Frontal cortex (tissue), 4 donors: ENCODE measurements around the gene PARD3. TPM values are rescaled to one million over a fixed set of nuclear protein-coding genes. Genes with fewer than 3 reads are reported as not detected.
"Not testable (repeated sequence)": the region's sequence is repeated elsewhere in the genome, so short reads cannot be mapped to it uniquely, and the experiment has no call there.

ENCODE experiments used
- DNase-seq, 2 donors: peaks; one replicate each; pipeline ENCODE4 v3.0.0; 2012; ENCODE audit warnings: low spot score in 2 of 2
- FAIRE-seq: peaks from 2 replicates; lab custom pipeline; 2012; peaks lifted over from hg19 to GRCh38; lab: Jason Lieb, UNC
- total RNA-seq: library from RNA; depleted of rRNA; stranded (reverse); fragments of >200 nt; gene quantifications from one replicate; pipeline ENCODE4 v1.2.3, GENCODE V29; 2014
- donor health status: control.
- donor health status: control.
- donor health status: control.

PARD3 gene
- total RNA-seq, 1 donor from 2014 or later, result 27.7 TPM

GRCh38 chr10:34352599-34353204 is 462.4 kb downstream of the PARD3 start:
- not testable (repeated sequence) for FAIRE-seq, DNase-seq

DNA sequence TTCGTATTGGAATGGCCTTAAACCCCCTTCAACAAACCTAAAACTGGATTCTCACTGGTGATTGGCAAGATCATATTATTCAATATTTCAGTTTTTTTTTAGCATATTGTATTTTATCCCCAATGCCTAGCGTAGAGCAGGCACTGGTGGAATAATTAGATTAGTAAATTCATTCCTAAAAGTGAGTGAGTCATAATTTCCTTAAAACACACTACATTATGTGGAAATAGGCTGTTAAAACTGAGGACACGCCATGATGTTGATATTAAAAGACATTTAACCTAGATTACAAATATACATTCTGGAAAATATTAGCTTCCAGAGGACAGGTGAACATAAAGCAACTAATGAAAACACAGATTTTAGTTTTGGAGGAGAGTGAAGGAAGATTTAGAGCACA is 463.9 kb downstream of the PARD3 start:
- FAIRE-seq (no peak), DNase-seq (no peak)

DNA sequence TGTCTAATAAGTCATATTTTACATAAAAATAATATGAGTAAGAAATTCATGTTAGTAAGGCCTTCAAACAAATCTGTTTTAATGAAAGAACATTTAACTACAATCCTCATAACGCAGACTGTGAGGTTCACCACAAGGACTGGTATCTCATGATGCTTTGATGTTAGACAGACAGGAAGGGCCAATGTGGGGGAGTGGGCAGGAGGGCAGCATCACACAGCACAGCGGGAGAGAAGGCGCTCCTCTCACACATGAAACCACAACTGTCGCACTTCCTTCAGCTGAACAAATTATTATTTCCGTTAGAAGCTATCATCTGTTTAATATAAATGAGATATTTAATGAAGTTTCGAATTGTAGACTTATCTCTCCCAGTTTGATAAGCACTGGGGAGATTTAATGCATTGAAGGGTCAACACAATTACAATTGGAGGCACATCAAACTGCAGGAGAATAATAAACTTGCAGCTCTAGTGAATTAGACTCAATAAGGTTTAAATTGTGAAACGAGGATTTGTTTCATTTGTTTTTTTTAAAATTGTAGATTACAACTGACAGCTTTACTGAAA is 466.1 kb downstream of the PARD3 start:
- no peak for FAIRE-seq
- DNase-seq, result no peak

- no peak for FAIRE-seq
- DNase-seq, result no peak
These were observed 467.1 kb downstream of the PARD3 start for GRCh38 chr10:34348021-34348420.

GRCh38 chr10:34347131-34347530 is 468.0 kb downstream of the PARD3 start:
- DNase-seq (no peak), FAIRE-seq (no peak)

- no peak for DNase-seq
- no peak for FAIRE-seq
These were observed 468.5 kb downstream of the PARD3 start for GRCh38 chr10:34346516-34347100.

GRCh38 chr10:34345383-34345782 is 469.7 kb downstream of the PARD3 start:
- DNase-seq (no peak), FAIRE-seq (no peak)

DNA sequence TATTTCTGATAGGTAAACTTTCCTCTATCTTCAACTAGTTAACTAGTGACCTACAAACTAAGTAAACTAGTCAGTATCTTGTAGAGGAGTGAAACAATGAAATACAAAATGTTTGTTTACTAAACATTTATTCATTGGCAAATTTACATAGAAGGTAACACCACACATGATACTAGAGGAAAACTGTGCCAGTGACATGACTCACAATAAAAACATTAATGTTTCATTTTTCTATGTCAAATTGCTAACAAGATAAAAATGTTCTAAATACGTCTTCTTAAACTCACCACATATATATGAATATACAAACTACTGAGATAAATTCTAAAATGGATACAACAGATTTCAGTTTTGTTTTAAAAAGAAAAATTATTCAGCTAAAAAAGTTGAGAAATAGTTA is 471.3 kb downstream of the PARD3 start:
- peak; percentile 65 for FAIRE-seq
- DNase-seq, result no peak

GRCh38 chr10:34341473-34341872 is 473.6 kb downstream of the PARD3 start:
- DNase-seq (no peak), FAIRE-seq (no peak)

DNA sequence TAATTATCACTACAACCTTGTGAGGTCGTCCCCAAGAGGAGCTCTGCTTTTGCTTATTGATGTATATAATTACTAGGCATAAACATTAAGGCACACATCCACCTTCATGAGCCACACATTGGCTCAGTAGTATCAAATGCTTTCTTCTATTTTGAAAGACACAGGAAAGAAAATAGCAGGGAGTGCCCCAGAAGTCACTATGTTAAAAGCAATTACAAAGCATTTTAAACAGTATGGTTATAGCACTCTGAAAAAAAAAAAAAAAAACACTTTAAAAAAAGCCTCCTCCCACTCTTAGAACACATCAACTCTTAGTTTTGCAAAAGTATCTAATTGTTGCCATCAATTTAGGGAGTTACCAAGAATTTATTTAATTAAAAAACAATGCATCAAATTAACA is 474.2 kb downstream of the PARD3 start:
- FAIRE-seq, result no peak

DNA sequence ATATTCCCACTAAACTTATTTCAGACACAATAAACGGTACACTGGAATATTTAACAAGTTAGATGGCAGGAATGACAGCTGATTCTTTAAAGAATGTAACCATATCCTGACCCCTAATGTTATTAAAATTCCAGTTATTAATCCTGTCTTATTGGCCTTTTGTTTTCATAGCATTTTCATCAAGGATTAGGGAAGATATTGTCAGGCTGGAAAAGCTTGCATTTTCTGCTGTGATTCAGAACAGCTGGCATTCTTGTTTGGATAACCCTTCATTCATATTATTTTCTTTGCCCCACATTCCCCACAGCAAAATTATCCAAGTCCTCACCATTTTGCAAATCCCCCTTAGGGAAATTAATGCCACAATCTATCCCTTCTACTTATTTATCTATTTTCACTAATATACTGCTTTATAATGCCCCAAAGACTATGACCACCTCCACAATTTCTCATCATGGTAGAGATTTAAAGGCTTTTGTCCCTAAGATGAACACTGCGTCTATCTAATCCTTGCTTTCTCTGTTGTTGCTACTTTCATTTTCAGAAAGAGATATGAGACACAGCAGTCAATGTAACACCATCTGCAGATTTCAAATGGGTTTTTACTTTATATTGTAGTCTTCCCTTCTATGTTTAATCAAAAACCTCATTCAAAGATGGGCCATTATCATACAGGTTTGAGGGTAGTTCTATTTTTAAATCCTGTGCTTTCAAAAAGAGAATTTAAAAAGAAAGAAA is 475.1 kb downstream of the PARD3 start:
- FAIRE-seq, result no peak

More for the DNA sequence above, 474.2 kb downstream of the PARD3 start:
- DNase-seq, result no peak

GRCh38 chr10:34337917-34338316 is 477.2 kb downstream of the PARD3 start:
- FAIRE-seq, result no peak

More for the DNA sequence above, 475.1 kb downstream of the PARD3 start:
- DNase-seq, result no peak

GRCh38 chr10:34335960-34336690 is 479.0 kb downstream of the PARD3 start:
- FAIRE-seq (no peak), DNase-seq (no peak)

More at GRCh38 chr10:34337917-34338316, 477.2 kb downstream of the PARD3 start:
- no peak for DNase-seq

DNA sequence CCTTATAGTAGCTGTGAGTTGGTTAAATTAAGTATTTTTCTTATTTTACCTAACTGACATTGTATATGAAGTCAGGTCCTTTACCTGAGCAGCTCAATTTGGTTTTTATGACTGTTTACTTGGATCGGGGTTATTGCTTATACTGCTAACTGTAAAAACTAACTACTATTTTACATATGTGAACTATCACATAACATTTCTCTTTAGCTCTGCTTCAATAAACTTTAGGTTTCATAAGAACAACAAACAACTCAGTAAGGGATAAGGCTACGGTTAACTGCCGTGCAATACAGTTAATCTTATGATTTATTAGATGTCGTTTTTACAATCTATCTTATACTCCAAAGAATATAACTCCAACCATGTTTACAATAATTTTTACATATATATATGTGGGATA is 480.2 kb downstream of the PARD3 start:
- DNase-seq (no peak), FAIRE-seq (no peak)

DNA sequence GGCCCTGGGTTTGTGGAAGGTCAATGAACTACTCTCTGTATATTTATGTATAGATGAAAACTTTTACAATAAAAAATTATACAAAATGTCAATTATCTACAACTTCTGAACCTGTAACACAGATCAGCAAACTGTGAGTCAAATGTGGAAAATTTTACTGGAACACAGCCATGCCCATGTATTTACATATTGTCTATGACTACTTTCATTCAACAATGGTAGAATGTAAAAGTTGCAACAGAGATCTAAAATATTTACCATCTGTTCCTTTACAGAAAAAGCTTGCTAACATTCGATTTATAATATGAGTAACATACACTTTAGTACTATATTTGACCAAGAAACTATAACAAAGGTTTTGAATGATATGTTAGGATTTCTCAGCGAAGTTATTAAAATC is 481.6 kb downstream of the PARD3 start:
- FAIRE-seq (no peak), DNase-seq (no peak)

GRCh38 chr10:34327184-34327583 is 487.9 kb downstream of the PARD3 start:
- DNase-seq, result no peak
- no peak for FAIRE-seq

- FAIRE-seq (no peak), DNase-seq (no peak)
These were observed 491.9 kb downstream of the PARD3 start for GRCh38 chr10:34323192-34323591.

GRCh38 chr10:34320265-34320664 is 494.8 kb downstream of the PARD3 start:
- no peak for DNase-seq
- no peak for FAIRE-seq

- FAIRE-seq, result no peak
- DNase-seq, result no peak
These were observed 495.8 kb downstream of the PARD3 start for GRCh38 chr10:34319197-34319846.

DNA sequence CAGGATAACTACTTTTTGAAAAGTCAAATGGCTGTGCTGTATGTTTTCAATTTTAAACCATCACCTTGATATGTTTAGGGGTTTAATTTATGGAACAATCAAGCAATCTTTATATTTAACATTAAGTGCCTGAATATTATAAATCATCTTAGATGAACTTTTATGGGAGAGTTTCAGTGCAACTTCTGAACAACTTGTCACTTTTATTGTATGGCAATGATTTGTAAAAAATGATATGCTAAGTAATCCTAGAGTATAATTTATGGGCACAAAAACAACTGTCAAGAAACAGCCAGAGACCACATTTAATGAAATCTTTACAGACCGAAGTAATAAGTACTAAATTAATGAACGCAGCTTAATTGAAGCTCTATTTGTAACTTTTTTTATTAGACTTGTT is 498.9 kb downstream of the PARD3 start:
- no peak for FAIRE-seq

More for the DNA sequence above, 498.9 kb downstream of the PARD3 start:
- no peak for DNase-seq
